H1 (cell line): ENCODE measurements around the gene AHDC1. TPM values are rescaled to one million over a fixed set of nuclear protein-coding genes. Genes with fewer than 3 reads are reported as not detected.

Experiments used
- CTCF ChIA-PET: fragments of 300-600 bp; sonication (Branson Sonifier 250); formaldehyde crosslinking; loops from one replicate; lab custom pipeline; 2021; ENCODE audit not compliant: partially characterized antibody; lab: Charles Lee
- POLR2A ChIA-PET: fragments of 300-600 bp; sonication (Branson Sonifier 250); formaldehyde crosslinking; loops from one replicate; lab custom pipeline; 2021; ENCODE audit warnings: inconsistent platforms; ENCODE audit not compliant: partially characterized antibody; lab: Charles Lee
- DNase-seq, 2 experiments: peaks; one replicate each; pipeline versions ENCODE4 v3.0.0 to v3.0.0-alpha.2; 2010 to 2022; ENCODE audit warnings: low spot score in 2 of 2, low read depth in 1 of 2, mixed read lengths in 1 of 2
- FAIRE-seq: peaks from 2 replicates; lab custom pipeline; 2011; peaks lifted over from hg19 to GRCh38; lab: Jason Lieb, UNC
- H2AFZ ChIP-seq: 2 replicates; pipeline ENCODE4 v1.8.1; 2012; ENCODE audit warnings: low read length, inconsistent platforms
- H2AK5ac ChIP-seq: 2 replicates; pipeline ENCODE4 v1.6.1; 2013; ENCODE audit warnings: low read depth, low read length
- H2BK120ac ChIP-seq: replicated peaks from 2 replicates; pipeline ENCODE3; 2013; ENCODE audit warnings: low read depth, low read length, inconsistent platforms
- H2BK12ac ChIP-seq: 2 replicates; pipeline ENCODE4 v1.6.1; 2013; ENCODE audit warnings: low read depth, low read length
- H2BK15ac ChIP-seq: 2 replicates; pipeline ENCODE4 v1.6.1; 2013; ENCODE audit warnings: low read length
- H2BK20ac ChIP-seq: 2 replicates; pipeline ENCODE4 v1.6.1; 2013; ENCODE audit warnings: low read length
- H2BK5ac ChIP-seq: 2 replicates; pipeline ENCODE4 v1.6.1; 2013; ENCODE audit warnings: low read depth, low read length
- H3K14ac ChIP-seq: 2 replicates; pipeline ENCODE4 v1.6.1; 2013; ENCODE audit warnings: inconsistent platforms; ENCODE audit not compliant: insufficient read length
- H3K18ac ChIP-seq: 2 replicates; pipeline ENCODE4 v1.6.1; 2013; ENCODE audit warnings: low read length; ENCODE audit errors: extremely low read depth
- H3K23ac ChIP-seq: 2 replicates; pipeline ENCODE4 v1.6.1; 2013; ENCODE audit warnings: inconsistent platforms; ENCODE audit not compliant: insufficient read length
- H3K23me2 ChIP-seq: 2 replicates; pipeline ENCODE4 v1.6.1; 2013; ENCODE audit warnings: low read depth, low read length
- H3K27ac ChIP-seq: 2 replicates; pipeline ENCODE4 v1.6.1; 2011; ENCODE audit warnings: low read depth, low read length, inconsistent platforms
- H3K27me3 ChIP-seq, 4 experiments: replicated peaks in 1 of 4; 1 replicate in 1 of 4; 2 replicates in 3 of 4; pipeline versions ENCODE4 v1.6.1 to v1.8.1; 2011 to 2013; ENCODE audit warnings: low read length in 3 of 4, mild to moderate bottlenecking in 3 of 4, inconsistent platforms in 2 of 4, mixed read lengths in 2 of 4, moderate library complexity in 1 of 4; ENCODE audit not compliant: control insufficient read depth in 3 of 4, insufficient read depth in 3 of 4; ENCODE audit errors: extremely low read depth in 1 of 4
- H3K36me3 ChIP-seq, 4 experiments: 2 replicates each; pipeline versions ENCODE4 v1.6.1 to v1.8.1; 2011 to 2013; ENCODE audit warnings: mild to moderate bottlenecking in 4 of 4, low read length in 3 of 4, moderate library complexity in 2 of 4, control low read depth in 1 of 4, inconsistent platforms in 1 of 4; ENCODE audit not compliant: insufficient read depth in 4 of 4, control insufficient read depth in 2 of 4
- H3K4ac ChIP-seq: replicated peaks from 2 replicates; pipeline ENCODE3; 2013; ENCODE audit warnings: low read length, low read depth, mixed read lengths, inconsistent platforms; ENCODE audit not compliant: insufficient read length
- H3K4me1 ChIP-seq, 4 experiments: replicated peaks in 1 of 4; 1 replicate in 1 of 4; 2 replicates in 3 of 4; pipeline versions ENCODE4 v1.6.1 to v1.8.1; 2011 to 2013; ENCODE audit warnings: low read length in 3 of 4, inconsistent platforms in 2 of 4, mixed read lengths in 1 of 4; ENCODE audit not compliant: insufficient read depth in 4 of 4, control insufficient read depth in 3 of 4
- H3K4me2 ChIP-seq, 2 experiments: 2 replicates each; pipeline versions ENCODE4 v1.6.1 to v1.8.1; 2011 to 2013; ENCODE audit warnings: low read depth in 2 of 2, low read length in 2 of 2, control low read depth in 1 of 2, inconsistent platforms in 1 of 2, mild to moderate bottlenecking in 1 of 2; ENCODE audit not compliant: insufficient read depth in 1 of 2
- H3K4me3 ChIP-seq, 4 experiments: fragments of 200-600, 300-600 bp in 1 of 4; sonication (generic), shearing (Covaris generic), sonication (Bioruptor Twin) in 1 of 4; 2 replicates each; pipeline versions ENCODE4 v1.5.1 to v1.8.1; 2011 to 2016; ENCODE audit warnings: low read length in 4 of 4, low read depth in 3 of 4, control low read depth in 2 of 4, inconsistent platforms in 2 of 4, mild to moderate bottlenecking in 2 of 4, mixed read lengths in 1 of 4, moderate library complexity in 1 of 4; ENCODE audit not compliant: insufficient read depth in 2 of 4; ENCODE audit errors: extremely low read depth in 1 of 4
- H3K56ac ChIP-seq: replicated peaks from 2 replicates; pipeline ENCODE3; 2013; ENCODE audit warnings: low read depth, mild to moderate bottlenecking, mixed read lengths, low read length, inconsistent platforms; ENCODE audit not compliant: insufficient read length
- H3K79me1 ChIP-seq: 2 replicates; pipeline ENCODE4 v1.6.1; 2013; ENCODE audit warnings: low read depth, low read length, control low read depth
- H3K79me2 ChIP-seq, 2 experiments: 2 replicates each; pipeline versions ENCODE4 v1.6.1 to v1.8.1; 2012 to 2013; ENCODE audit warnings: low read length in 2 of 2, mild to moderate bottlenecking in 2 of 2, inconsistent platforms in 1 of 2; ENCODE audit not compliant: insufficient read depth in 2 of 2, control insufficient read depth in 1 of 2
- H3K9ac ChIP-seq, 4 experiments: replicated peaks in 1 of 4; 1 replicate in 1 of 4; 2 replicates in 3 of 4; pipeline versions ENCODE4 v1.6.1 to v1.8.1; 2011 to 2013; ENCODE audit warnings: low read depth in 3 of 4, low read length in 3 of 4, control low read depth in 2 of 4, mild to moderate bottlenecking in 2 of 4, moderate library complexity in 2 of 4, inconsistent platforms in 1 of 4; ENCODE audit errors: extremely low read depth in 1 of 4
- H3K9me3 ChIP-seq, 2 experiments: 2 replicates each; pipeline versions ENCODE4 v1.6.1 to v1.8.1; 2012 to 2013; ENCODE audit warnings: mild to moderate bottlenecking in 2 of 2, moderate library complexity in 2 of 2, control low read depth in 1 of 2, inconsistent platforms in 1 of 2, low read depth in 1 of 2, low read length in 1 of 2, mixed read lengths in 1 of 2; ENCODE audit not compliant: insufficient read depth in 2 of 2
- H4K20me1 ChIP-seq, 2 experiments: replicated peaks in 1 of 2; 2 replicates each; pipeline versions ENCODE3 to v1.8.1; 2011 to 2013; ENCODE audit warnings: inconsistent platforms in 2 of 2, low read length in 2 of 2, mild to moderate bottlenecking in 1 of 2; ENCODE audit not compliant: insufficient read depth in 2 of 2, control insufficient read depth in 1 of 2
- H4K5ac ChIP-seq: 2 replicates; pipeline ENCODE4 v1.6.1; 2013; ENCODE audit warnings: low read length, low read depth, mixed read lengths, inconsistent platforms; ENCODE audit not compliant: insufficient read length
- H4K8ac ChIP-seq: 2 replicates; pipeline ENCODE4 v1.8.0; 2013; ENCODE audit warnings: mild to moderate bottlenecking, moderate library complexity, low read length, inconsistent platforms; ENCODE audit not compliant: insufficient read depth; ENCODE audit errors: extremely low read depth
- H4K91ac ChIP-seq: replicated peaks from 2 replicates; pipeline ENCODE3; 2013; ENCODE audit warnings: low read length, mixed read lengths, inconsistent platforms; ENCODE audit not compliant: insufficient read length
- CREB1 ChIP-seq: IDR thresholded peaks from 2 replicates; pipeline ENCODE4 v1.6.1; 2012; ENCODE audit warnings: inconsistent platforms
- EZH2 ChIP-seq: fragments of 200-600 bp; sonication (generic); IDR thresholded peaks from 2 replicates; pipeline ENCODE4 v1.7.1; 2012; ENCODE audit warnings: low read depth, mild to moderate bottlenecking, moderate library complexity, low read length, inconsistent platforms; ENCODE audit not compliant: severe bottlenecking
- FOSL1 ChIP-seq: IDR thresholded peaks from 2 replicates; pipeline ENCODE4 v1.6.1; 2011; ENCODE audit warnings: mild to moderate bottlenecking, low read depth, low read length, moderate library complexity; ENCODE audit not compliant: insufficient read depth
- RNF2 ChIP-seq: fragments of 200-900, 300-1000 bp; sonication (generic); IDR thresholded peaks from 2 replicates; pipeline ENCODE4 v1.7.1; 2016; ENCODE audit warnings: borderline replicate concordance, low read depth, mild to moderate bottlenecking, antibody characterized with exemption, low read length; ENCODE audit not compliant: poor library complexity, severe bottlenecking; ENCODE audit errors: missing control alignments
- SP1 ChIP-seq: IDR thresholded peaks from 2 replicates; pipeline ENCODE4 v1.6.1; 2011; ENCODE audit warnings: low read depth, low read length
- TCF12 ChIP-seq: IDR thresholded peaks from 2 replicates; pipeline ENCODE4 v1.6.1; 2011; ENCODE audit warnings: low read depth, mild to moderate bottlenecking, low read length
- WGBS, 2 experiments: shearing (Covaris generic) in 1 of 2; methylation state at CpG; one replicate each; pipeline versions ENCODE4 v1.1.6 to v1.1.7; 2013 to 2015; ENCODE audit warnings: low lambda C conversion rate in 2 of 2, mixed read lengths in 2 of 2, inconsistent platforms in 1 of 2, low coverage in 1 of 2, missing lambda C conversion rate in 1 of 2; ENCODE audit not compliant: insufficient replicate concordance in 2 of 2, insufficient coverage in 1 of 2, insufficient read length in 1 of 2; ENCODE audit errors: extremely low coverage in 1 of 2, missing lambda C conversion rate in 1 of 2; 5-methylcytosine and 5-hydroxymethylcytosine counted together
- polyA plus RNA-seq, 7 experiments: library from polyadenylated mRNA; depleted of rRNA in 3 of 7; stranded (reverse) in 5 of 7; unstranded in 2 of 7; fragments of >200 nt in 5 of 7; fragments of 200-250 nt in 2 of 7; gene quantifications; 1 replicate in 5 of 7; 2 replicates in 1 of 7; 4 replicates in 1 of 7; pipeline versions ENCODE4 v1.2.1 to v1.2.3, GENCODE V29; 2011 to 2013; ENCODE audit warnings: missing spikeins in 2 of 7, mixed read lengths in 2 of 7
- total RNA-seq: library from RNA; stranded (reverse); fragmentation: NEBNext Ultra II Directional; extraction: Animal tissue kit (Norgen Biotek cat#: 25700); gene quantifications from 2 replicates; pipeline ENCODE4 v1.2.1, GENCODE V29; 2021
- TF ChIP-seq, protein P1 (sequence below): IDR thresholded peaks from 2 replicates; pipeline ENCODE4 v1.6.1; 2011; ENCODE audit warnings: low read depth, mild to moderate bottlenecking, low read length; ENCODE audit not compliant: insufficient read depth

Gene AHDC1
- total and polyA plus RNA-seq, 2 of the 8 experiments (the other 6 are each of a cell fraction or from before 2014, with no cell fraction given): 4.4 to 35.1 TPM

GRCh38 chr1:27538793-27539192 lies 65.2 kb downstream of the AHDC1 start:
- no peak for FAIRE-seq
- CTCF ChIA-PET: interaction anchor here (0.7 to 56.1 kb wide), 8 partner anchors 13 to 205 kb away, joined by 3 to 1807 read pairs (median 10); partner anchors contain the start of gene AHDC1
- TF ChIP-seq RNF2 (no peak), EZH2 (no peak), CREB1 (no peak), FOSL1 (no peak), TCF12 (no peak), SP1 (no peak)
- TF ChIP-seq, protein P1, sequence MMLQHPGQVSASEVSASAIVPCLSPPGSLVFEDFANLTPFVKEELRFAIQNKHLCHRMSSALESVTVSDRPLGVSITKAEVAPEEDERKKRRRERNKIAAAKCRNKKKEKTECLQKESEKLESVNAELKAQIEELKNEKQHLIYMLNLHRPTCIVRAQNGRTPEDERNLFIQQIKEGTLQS: no peak

More at GRCh38 chr1:27538793-27539192, 65.2 kb downstream of the AHDC1 start:
- Histone ChIP-seq H2BK15ac (no peak overlapping the region), H3K4ac (no peak overlapping the region), H3K4me2 (no peak overlapping the region), H3K14ac (no peak overlapping the region), H3K27ac (no peak overlapping the region), H4K91ac (no peak overlapping the region), H3K23ac (no peak overlapping the region), H3K36me3 (no peaks in the 10 kb centered on the region), H4K5ac (no peak overlapping the region), H2BK5ac (no peak overlapping the region), H3K79me1 (peaks cover 2% of the 10 kb centered on the region; the same call in 1 of the 2 replicates), H3K79me2 (no peaks in the 10 kb centered on the region), H3K18ac (no peak overlapping the region), H2BK20ac (no peak overlapping the region), H2BK12ac (no peak overlapping the region), H3K4me1 (peaks cover 12 to 33% (median 25%) of the 10 kb centered on the region in 4 experiments), H3K4me3 (no peak overlapping the region), H3K27me3 (no peaks in the 10 kb centered on the region), H3K56ac (no peak overlapping the region), H2AFZ (no peak overlapping the region), H4K8ac (no peak overlapping the region), H2AK5ac (no peak overlapping the region), H3K9ac (no peak overlapping the region), H2BK120ac (no peak overlapping the region), H3K9me3 (no peaks in the 10 kb centered on the region), H4K20me1 (peaks cover 0 to 9% of the 10 kb centered on the region in 2 experiments), H3K23me2 (no peaks in the 10 kb centered on the region)
- no peak for DNase-seq
- POLR2A ChIA-PET: interaction anchor here (1.8 to 7.2 kb wide), 3 partner anchors 11 to 19 kb away, joined by 6 to 34 read pairs (median 10); no protein-coding TSS in a partner anchor
- 72% methylated on average over 3 of the region's 3 CpGs; no CpG with 5 or more reads in 1 of the 2 experiments for WGBS, 2 experiments
